Pancreas (tissue), 10 donors: ENCODE results near the gene TNRC18. TPM values are rescaled to one million over a fixed set of nuclear protein-coding genes. Genes with fewer than 3 reads are reported as not detected.

Source experiments
- ATAC-seq, 4 donors: fragments of 200-7000 bp; cut with Tn5 transposase; one replicate each; pipeline versions ENCODE4 v1.8.0 to v1.9.1; 2020; ENCODE audit warnings: mild to moderate bottlenecking in 4 of 4, moderate library complexity in 4 of 4
- DNase-seq, 6 donors: peaks; one replicate each; pipeline ENCODE4 v3.0.0-alpha.2; 2020
- FAIRE-seq: peaks from 2 replicates; lab custom pipeline; 2012; peaks lifted over from hg19 to GRCh38; lab: Jason Lieb, UNC
- H3K27ac ChIP-seq, 4 donors: fragments of 200-600 bp; sonication (generic); 1 replicate in 3 of 4; 2 replicates in 1 of 4; pipeline versions ENCODE4 v1.5.0 to v1.8.0; 2020
- H3K27me3 ChIP-seq, 4 donors: fragments of 200-600 bp; one replicate each; pipeline ENCODE4 v1.8.0; 2021
- H3K36me3 ChIP-seq, 3 donors: fragments of 200-600 bp; sonication (generic) in 1 of 3; one replicate each; pipeline versions ENCODE4 v1.5.0 to v1.8.0; 2020 to 2021
- H3K4me1 ChIP-seq, 3 donors: fragments of 200-600 bp; one replicate each; pipeline ENCODE4 v1.8.0; 2021
- H3K4me3 ChIP-seq, 4 donors: fragments of 200-600 bp; sonication (generic) in 2 of 4; one replicate each; pipeline versions ENCODE4 v1.5.0 to v1.8.0; 2020 to 2021
- H3K9me3 ChIP-seq, 4 donors: fragments of 200-600 bp; one replicate each; pipeline ENCODE4 v1.8.0; 2021
- WGBS, 2 donors: extraction: QIAGEN DNeasy Blood & Tissue Kit; methylation state at CpG; one replicate each; pipeline ENCODE4 v1.1.7; 2013; 5-methylcytosine and 5-hydroxymethylcytosine counted together
- intact Hi-C, 3 donors: fragments of 100-400 bp; cut with DNase I; formaldehyde crosslinking; loops; one replicate each; pipeline versions ENCODE4 v1.11.1 to v1.14.2; 2022
- polyA plus RNA-seq, 2 donors: library from polyadenylated mRNA; stranded (reverse); fragments of 200-250 nt; gene quantifications; one replicate each; pipeline ENCODE4 v1.2.3, GENCODE V29; 2013
- total RNA-seq, 6 donors: library from RNA; stranded (reverse); fragmentation: NEBNext Ultra II Directional in 4 of 6; extraction: Animal tissue kit (Norgen Biotek cat#: 25700) in 4 of 6; gene quantifications; one replicate each; pipeline versions ENCODE4 v1.2.1 to v1.2.4, GENCODE V29; 2021 to 2023
- TF ChIP-seq, protein P1 (sequence below), 4 donors: fragments of 200-600 bp; sonication (generic) in 3 of 4; IDR thresholded peaks; one replicate each; pipeline versions ENCODE4 v1.5.0 to v1.8.0; 2021; ENCODE audit warnings: antibody characterized with exemption in 4 of 4
- donor health status: healthy with polysubstance abuse.
- donor health status: DM: no; HTN: no; CAD: no; lungs with moderate emphysema.
- donor health status: DM: no; HTN: no; CAD: no.
- donor health status: control.
- donor health status: control.
- donor health status: Bipolar disorder and iron deficiency.
- donor health status: DM: yes; HTN: yes; CAD: no.
- donor health status: DM: no; HTN: no; CAD: no.
- donor health status: DM: no; HTN: no; CAD: no.
- donor health status: DM: yes; HTN: yes; CAD: no.

The TNRC18 gene
- total and polyA plus RNA-seq, 8 donors, result 30.1 to 80.6 (median 36.9) TPM

GRCh38 chr7:5387711-5388245 is 35.9 kb downstream of the TNRC18 start:
- Histone ChIP-seq H3K4me3 (no peak overlapping the region), H3K4me1 (no peaks in the 10 kb centered on the region), H3K9me3 (no peaks in the 10 kb centered on the region), H3K27me3 (no peaks in the 10 kb centered on the region), H3K36me3 (peaks cover 0 to 48% (median 23%) of the 10 kb centered on the region in 3 donors), H3K27ac (no peak overlapping the region)
- WGBS, 2 donors, result 96 to 97% methylated on average over 32 to 45 of the region's 45 CpGs
- ATAC-seq (no peak), FAIRE-seq (no peak), DNase-seq (no peak)
- intact Hi-C loops, result no loop called here
- TF ChIP-seq, protein P1, sequence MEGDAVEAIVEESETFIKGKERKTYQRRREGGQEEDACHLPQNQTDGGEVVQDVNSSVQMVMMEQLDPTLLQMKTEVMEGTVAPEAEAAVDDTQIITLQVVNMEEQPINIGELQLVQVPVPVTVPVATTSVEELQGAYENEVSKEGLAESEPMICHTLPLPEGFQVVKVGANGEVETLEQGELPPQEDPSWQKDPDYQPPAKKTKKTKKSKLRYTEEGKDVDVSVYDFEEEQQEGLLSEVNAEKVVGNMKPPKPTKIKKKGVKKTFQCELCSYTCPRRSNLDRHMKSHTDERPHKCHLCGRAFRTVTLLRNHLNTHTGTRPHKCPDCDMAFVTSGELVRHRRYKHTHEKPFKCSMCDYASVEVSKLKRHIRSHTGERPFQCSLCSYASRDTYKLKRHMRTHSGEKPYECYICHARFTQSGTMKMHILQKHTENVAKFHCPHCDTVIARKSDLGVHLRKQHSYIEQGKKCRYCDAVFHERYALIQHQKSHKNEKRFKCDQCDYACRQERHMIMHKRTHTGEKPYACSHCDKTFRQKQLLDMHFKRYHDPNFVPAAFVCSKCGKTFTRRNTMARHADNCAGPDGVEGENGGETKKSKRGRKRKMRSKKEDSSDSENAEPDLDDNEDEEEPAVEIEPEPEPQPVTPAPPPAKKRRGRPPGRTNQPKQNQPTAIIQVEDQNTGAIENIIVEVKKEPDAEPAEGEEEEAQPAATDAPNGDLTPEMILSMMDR (IDR thresholded peaks at IDR 0.05), result no peak

DNA sequence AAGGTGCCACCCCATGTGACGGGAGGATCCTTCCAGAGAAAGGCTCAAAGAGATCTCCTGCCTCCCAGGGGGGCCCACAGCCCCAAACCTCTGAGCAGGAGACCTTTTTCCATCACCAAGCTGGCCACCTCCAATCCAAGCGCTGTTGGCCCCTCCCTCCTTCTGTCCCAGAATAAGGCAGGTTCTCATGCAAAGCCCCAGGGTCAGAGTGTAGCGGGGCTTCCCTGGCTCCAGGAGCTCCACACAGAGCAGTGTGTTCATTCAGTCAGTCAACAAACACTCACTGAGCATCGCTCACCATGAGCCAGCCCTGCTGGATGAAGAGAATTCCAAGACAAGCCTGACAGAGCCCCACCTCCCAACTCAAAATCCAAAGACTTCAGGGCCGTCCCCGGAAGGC is 39.0 kb downstream of the TNRC18 start:
- H3K27me3 ChIP-seq, result no peaks in the 10 kb centered on the region
- H3K27ac ChIP-seq, result no peak overlapping the region
- no peak overlapping the region for H3K4me3 ChIP-seq
- peaks cover 0 to 29% (median 16%) of the 10 kb centered on the region in 3 donors for H3K36me3 ChIP-seq
- FAIRE-seq, result no peak
- DNase-seq, result no peak
- no peak for ATAC-seq
- peaks cover 0 to 4% (median 0%) of the 10 kb centered on the region in 3 donors for H3K4me1 ChIP-seq
- intact Hi-C loops, result no loop called here
- no peaks in the 10 kb centered on the region for H3K9me3 ChIP-seq
- TF ChIP-seq, protein P1 (IDR thresholded peaks at IDR 0.05), result no peak
- WGBS, 2 donors, result 65 to 70% methylated on average over 6 of the region's 6 CpGs

DNA sequence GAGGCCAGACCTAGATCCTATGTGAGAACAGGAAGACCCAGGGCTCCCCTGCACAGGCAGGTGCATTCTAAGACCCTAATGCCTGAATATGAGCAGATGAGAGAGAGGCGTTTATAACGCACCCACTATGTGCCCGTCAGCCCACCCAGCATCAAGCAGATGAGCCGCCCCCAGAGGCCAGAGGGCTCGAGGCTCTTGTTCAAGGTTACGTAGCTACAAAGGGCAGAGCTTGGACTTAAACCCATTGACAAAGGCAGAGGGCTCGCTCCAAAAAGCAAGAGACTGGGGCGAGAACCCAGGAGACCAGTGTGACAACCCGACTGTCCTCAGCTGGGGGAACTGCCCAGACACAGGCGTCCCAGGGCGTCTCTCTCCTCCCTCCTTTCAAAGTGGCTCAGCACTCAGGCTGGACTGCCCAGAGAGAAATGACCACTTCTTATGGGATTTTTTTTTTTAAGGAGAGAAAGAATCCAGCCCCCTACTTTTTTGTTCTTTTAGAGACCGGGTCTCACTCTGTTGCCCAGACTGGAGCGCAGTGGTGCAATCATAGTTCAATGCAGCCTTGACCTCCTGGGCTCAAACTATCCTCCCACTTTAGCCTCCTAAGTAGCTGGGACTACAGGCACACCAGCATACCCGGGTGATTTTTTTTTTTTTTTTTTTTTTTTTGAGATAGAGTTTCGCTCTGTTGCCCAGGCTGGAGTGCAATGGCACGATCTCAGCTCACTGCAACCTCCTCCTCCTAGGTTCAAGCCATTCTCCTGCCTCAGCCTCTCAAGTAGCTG is 40.1 kb downstream of the TNRC18 start:
- Histone ChIP-seq H3K36me3 (peaks cover 0 to 20% (median 16%) of the 10 kb centered on the region in 3 donors), H3K9me3 (no peaks in the 10 kb centered on the region), H3K27me3 (no peaks in the 10 kb centered on the region), H3K4me1 (peaks cover 0 to 4% (median 0%) of the 10 kb centered on the region in 3 donors), H3K4me3 (no peak overlapping the region), H3K27ac (no peak overlapping the region)
- intact Hi-C loops, result no loop called here
- ATAC-seq, result no peak
- TF ChIP-seq, protein P1 (IDR thresholded peaks at IDR 0.05), result no peak
- no peak for DNase-seq
- 68 to 74% methylated on average over 15 to 16 of the region's 16 CpGs for WGBS, 2 donors
- no peak for FAIRE-seq

DNA sequence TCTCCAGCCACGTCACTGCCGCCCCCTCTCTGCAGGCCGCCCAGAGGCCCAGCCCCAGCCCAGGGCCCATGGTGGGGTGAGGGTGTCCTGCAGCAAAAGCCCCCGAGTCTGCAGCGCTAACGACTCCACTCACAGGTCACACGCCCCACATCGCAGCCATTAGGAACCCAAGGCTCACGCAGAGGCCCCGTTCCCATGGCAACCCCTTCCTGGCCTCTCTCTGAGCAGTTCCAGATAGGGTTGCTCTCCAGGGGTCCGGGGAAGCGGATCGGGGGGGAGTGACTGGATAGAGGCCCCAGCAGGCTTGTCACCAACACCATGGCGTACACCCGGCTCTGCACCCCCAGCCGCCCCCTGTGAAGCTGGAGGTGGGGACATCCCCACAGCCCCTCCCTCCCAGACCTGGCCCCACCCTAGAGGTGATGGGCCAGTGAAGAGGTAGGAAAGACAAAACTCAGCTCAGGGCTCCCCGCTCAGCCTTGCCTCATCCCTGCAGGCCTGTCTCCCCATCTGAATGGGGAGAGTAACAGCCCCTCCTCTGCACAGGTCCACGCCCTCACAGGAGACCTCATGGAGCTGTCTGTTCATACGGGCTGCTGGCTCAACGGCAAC is 41.2 kb downstream of the TNRC18 start:
- H3K4me1 ChIP-seq, result peaks cover 0 to 4% (median 0%) of the 10 kb centered on the region in 3 donors
- no peak overlapping the region for H3K27ac ChIP-seq
- TF ChIP-seq, protein P1 (IDR thresholded peaks at IDR 0.05), result no peak
- DNase-seq (no peak), FAIRE-seq (no peak), ATAC-seq (peak in 3 of 4 donors; percentile 22 to 61 (median 57))
- intact Hi-C loops, result no loop called here
- no peaks in the 10 kb centered on the region for H3K9me3 ChIP-seq
- no peak overlapping the region for H3K4me3 ChIP-seq
- WGBS, 2 donors, result 65 to 73% methylated on average over 19 to 20 of the region's 20 CpGs
- H3K36me3 ChIP-seq, result peaks cover 0 to 11% (median 6%) of the 10 kb centered on the region in 3 donors
- no peaks in the 10 kb centered on the region for H3K27me3 ChIP-seq
